Panc1 (cell line): Measurements from ENCODE around the gene EXD3. TPM values are rescaled to one million over a fixed set of nuclear protein-coding genes. Genes with fewer than 3 reads are reported as not detected.

ENCODE experiments used
- ATAC-seq: fragments of 200-7000 bp; cut with Tn5 transposase; 2 replicates; pipeline ENCODE4 v1.9.1; 2020; ENCODE audit warnings: mild to moderate bottlenecking, moderate library complexity
- BruUV-seq: library from RNA; stranded (reverse); fragments of 400-500 nt; replicated peaks from 2 replicates; lab custom pipeline; 2021; lab: Mats Ljungman, UMichigan
- CTCF ChIA-PET: fragments of 300-600 bp; sonication (Branson Sonifier 250); formaldehyde crosslinking; loops from one replicate; lab custom pipeline; 2022; ENCODE audit warnings: antibody characterized with exemption; lab: Charles Lee
- POLR2A ChIA-PET: fragments of 300-600 bp; sonication (Branson Sonifier 250); formaldehyde crosslinking; loops from one replicate; lab custom pipeline; 2022; ENCODE audit warnings: antibody characterized with exemption; lab: Charles Lee
- DNase-seq: peaks from one replicate; pipeline ENCODE4 v3.0.0-alpha.2; 2010; ENCODE audit warnings: low read depth, low spot score
- H3K27ac ChIP-seq: 2 replicates; pipeline ENCODE4 v1.5.1; 2011; ENCODE audit warnings: mild to moderate bottlenecking, low read length, inconsistent platforms
- H3K27me3 ChIP-seq: fragments of 200-500 bp; sonication (Bioruptor generic); 2 replicates; pipeline ENCODE4 v1.6.0; 2014; ENCODE audit warnings: low read length, inconsistent platforms; ENCODE audit not compliant: control insufficient read depth, insufficient read depth
- H3K36me3 ChIP-seq: fragments of 200-500 bp; sonication (Bioruptor generic); 2 replicates; pipeline ENCODE4 v1.5.1; 2014; ENCODE audit warnings: inconsistent platforms, mild to moderate bottlenecking, low read length, moderate library complexity; ENCODE audit not compliant: control insufficient read depth, insufficient read depth
- H3K4me1 ChIP-seq: 2 replicates; pipeline ENCODE4 v1.5.1; 2011; ENCODE audit warnings: inconsistent platforms, mild to moderate bottlenecking, low read length, moderate library complexity; ENCODE audit not compliant: control insufficient read depth, insufficient read depth
- H3K4me3 ChIP-seq, 2 experiments: 2 replicates each; pipeline ENCODE4 v1.5.1; 2011 to 2012; ENCODE audit warnings: low read depth in 2 of 2, low read length in 2 of 2, mild to moderate bottlenecking in 2 of 2, inconsistent platforms in 1 of 2, moderate library complexity in 1 of 2
- H3K9me3 ChIP-seq: fragments of 200-500 bp; sonication (Bioruptor generic); 2 replicates; pipeline ENCODE4 v1.5.1; 2014; ENCODE audit warnings: low read depth, mild to moderate bottlenecking, inconsistent platforms, low read length, moderate library complexity; ENCODE audit not compliant: control insufficient read depth, insufficient read depth
- POLR2AphosphoS5 ChIP-seq: IDR thresholded peaks from 2 replicates; pipeline ENCODE4 v1.6.1; 2012; ENCODE audit warnings: mild to moderate bottlenecking, low read depth, low read length, moderate library complexity
- REST ChIP-seq, 2 experiments: IDR thresholded peaks; 2 replicates each; pipeline ENCODE4 v1.6.1; 2011 to 2012; ENCODE audit warnings: low read depth in 2 of 2, control low read depth in 1 of 2, low read length in 1 of 2, mild to moderate bottlenecking in 1 of 2, moderate library complexity in 1 of 2; ENCODE audit not compliant: insufficient read depth in 1 of 2
- SIN3A ChIP-seq: IDR thresholded peaks from 2 replicates; pipeline ENCODE4 v1.6.1; 2012; ENCODE audit warnings: low read depth, mild to moderate bottlenecking, low read length, moderate library complexity, borderline replicate concordance; ENCODE audit not compliant: insufficient read depth
- TCF7L2 ChIP-seq: IDR thresholded peaks from 2 replicates; pipeline ENCODE4 v1.6.1; 2011; ENCODE audit warnings: mild to moderate bottlenecking, low read depth, low read length, inconsistent platforms
- in situ Hi-C: cut with HindIII; loops from 2 replicates; pipeline ENCODE4 v1.10.0; 2016; ENCODE audit warnings: low sequenced_read_pairs, low pct_unique_long_range_greater_than_20kb
- intact Hi-C: fragments of 100-400 bp; cut with micrococcal nuclease; formaldehyde crosslinking; loops from one replicate; pipeline ENCODE4 v1.10.0; 2022; ENCODE audit not compliant: unreplicated experiment
- total RNA-seq: library from RNA; stranded (reverse); gene quantifications from one replicate; pipeline ENCODE4 v1.2.1, GENCODE V29; 2021; ENCODE audit not compliant: unreplicated experiment
- TF ChIP-seq, protein P1 (sequence below): fragments of 450-650 bp; IDR thresholded peaks from 2 replicates; pipeline ENCODE4 v1.5.1; 2017; ENCODE audit warnings: mild to moderate bottlenecking

EXD3 gene
- total RNA-seq, 1 experiment from 2014 or later = 9.2 TPM

DNA sequence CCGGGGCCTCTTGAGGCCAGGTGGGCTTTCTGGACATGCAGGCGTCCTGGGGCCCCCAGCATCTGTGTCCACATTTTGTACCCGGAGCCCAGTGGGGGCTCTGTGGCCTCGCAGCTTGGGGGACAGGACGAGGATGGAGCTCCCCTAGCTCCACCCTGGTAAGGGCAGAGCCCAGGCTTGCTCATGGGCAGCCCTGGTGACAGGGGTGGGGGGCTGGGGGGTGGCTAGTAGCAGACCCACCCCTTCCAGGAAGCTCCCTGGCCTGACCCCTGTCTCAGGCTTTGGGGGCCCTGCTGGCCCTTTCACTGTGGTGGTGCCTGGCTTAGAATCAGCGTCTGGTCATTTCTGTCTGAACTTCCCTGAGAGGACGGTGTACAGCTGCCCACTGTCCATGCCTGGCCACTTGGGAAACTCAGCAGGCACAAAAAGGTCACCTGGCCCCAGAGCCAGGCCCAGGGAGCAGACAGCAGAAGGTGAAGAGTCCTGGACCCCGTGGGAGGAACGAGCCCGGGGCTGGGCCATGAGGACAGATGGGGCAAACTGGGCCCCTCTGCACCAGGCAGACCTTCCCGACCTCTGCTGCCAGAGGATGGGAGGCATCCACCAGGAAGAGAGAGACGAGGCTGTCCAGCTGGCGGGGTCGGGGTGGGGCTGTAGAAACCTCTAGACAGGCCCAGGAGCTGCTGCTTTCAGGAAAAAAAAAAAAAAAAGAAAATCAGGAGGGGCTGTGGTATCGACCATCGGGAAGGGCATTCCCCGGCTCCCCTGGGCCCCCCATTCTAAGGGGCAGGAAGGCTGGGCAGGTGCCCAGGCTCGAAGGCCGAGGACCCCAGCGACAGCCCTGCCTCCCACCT lies 52.8 kb downstream of the EXD3 start:
- no peak overlapping the region for H3K4me3 ChIP-seq
- no TSS peak for BruUV-seq
- H3K27ac ChIP-seq = no peak overlapping the region
- no peaks in the 10 kb centered on the region for H3K36me3 ChIP-seq
- H3K9me3 ChIP-seq = no peaks in the 10 kb centered on the region
- POLR2A ChIA-PET = interaction anchor here (0.6 kb wide), 2 partner anchors 83 to 94 kb away, joined by 3 read pairs; no protein-coding TSS in a partner anchor
- CTCF ChIA-PET = interaction anchor here (0.6 kb wide), 1 partner anchor 311 kb away, joined by 5 read pairs; no protein-coding TSS in a partner anchor
- no peak for DNase-seq
- no peaks in the 10 kb centered on the region for H3K4me1 ChIP-seq
- no peak for TF ChIP-seq SIN3A
- TF ChIP-seq REST (IDR thresholded peaks at IDR 0.05; ENCODE audit: insufficient read depth in 1 of 2, low read depth in 2 of 2, low read length in 1 of 2) = no peak
- TF ChIP-seq TCF7L2 = no peak
- TF ChIP-seq, protein P1, sequence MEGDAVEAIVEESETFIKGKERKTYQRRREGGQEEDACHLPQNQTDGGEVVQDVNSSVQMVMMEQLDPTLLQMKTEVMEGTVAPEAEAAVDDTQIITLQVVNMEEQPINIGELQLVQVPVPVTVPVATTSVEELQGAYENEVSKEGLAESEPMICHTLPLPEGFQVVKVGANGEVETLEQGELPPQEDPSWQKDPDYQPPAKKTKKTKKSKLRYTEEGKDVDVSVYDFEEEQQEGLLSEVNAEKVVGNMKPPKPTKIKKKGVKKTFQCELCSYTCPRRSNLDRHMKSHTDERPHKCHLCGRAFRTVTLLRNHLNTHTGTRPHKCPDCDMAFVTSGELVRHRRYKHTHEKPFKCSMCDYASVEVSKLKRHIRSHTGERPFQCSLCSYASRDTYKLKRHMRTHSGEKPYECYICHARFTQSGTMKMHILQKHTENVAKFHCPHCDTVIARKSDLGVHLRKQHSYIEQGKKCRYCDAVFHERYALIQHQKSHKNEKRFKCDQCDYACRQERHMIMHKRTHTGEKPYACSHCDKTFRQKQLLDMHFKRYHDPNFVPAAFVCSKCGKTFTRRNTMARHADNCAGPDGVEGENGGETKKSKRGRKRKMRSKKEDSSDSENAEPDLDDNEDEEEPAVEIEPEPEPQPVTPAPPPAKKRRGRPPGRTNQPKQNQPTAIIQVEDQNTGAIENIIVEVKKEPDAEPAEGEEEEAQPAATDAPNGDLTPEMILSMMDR = no peak
- TF ChIP-seq POLR2AphosphoS5 = no peak
- intact Hi-C loops (no loop called here), in situ Hi-C loops (no loop called here)
- peak; percentile 14; the same call in 1 of the 2 replicates for ATAC-seq
- no peaks in the 10 kb centered on the region for H3K27me3 ChIP-seq

- CTCF ChIA-PET = interaction anchor here (0.6 kb wide), 1 partner anchor 310 kb away, joined by 5 read pairs; no protein-coding TSS in a partner anchor
- Histone ChIP-seq H3K4me3 (no peak overlapping the region), H3K27me3 (no peaks in the 10 kb centered on the region), H3K36me3 (no peaks in the 10 kb centered on the region), H3K9me3 (no peaks in the 10 kb centered on the region), H3K4me1 (no peaks in the 10 kb centered on the region), H3K27ac (no peak overlapping the region)
- in situ Hi-C loops = no loop called here
- ATAC-seq (peak; percentile 32; the same call in 1 of the 2 replicates), DNase-seq (no peak)
- POLR2A ChIA-PET = no interaction called here
- TF ChIP-seq SIN3A (no peak), POLR2AphosphoS5 (no peak), REST (IDR thresholded peaks at IDR 0.05; ENCODE audit: insufficient read depth in 1 of 2, low read depth in 2 of 2, low read length in 1 of 2) (no peak), TCF7L2 (no peak)
- TF ChIP-seq, protein P1 = no peak
- intact Hi-C loops = no loop called here
- no TSS peak for BruUV-seq
Measured at GRCh38 chr9:137369061-137369787, 53.7 kb downstream of the EXD3 start.
